HG03457 (cell line): ENCODE data around the gene SLC25A29.

Experiments
- ATAC-seq: cut with Tn5 transposase; IDR thresholded peaks from one replicate; pipeline ENCODE4 v1.9.1; 2021; ENCODE audit warnings: moderate number of reproducible peaks; ENCODE audit not compliant: unreplicated experiment

Gene SLC25A29

DNA sequence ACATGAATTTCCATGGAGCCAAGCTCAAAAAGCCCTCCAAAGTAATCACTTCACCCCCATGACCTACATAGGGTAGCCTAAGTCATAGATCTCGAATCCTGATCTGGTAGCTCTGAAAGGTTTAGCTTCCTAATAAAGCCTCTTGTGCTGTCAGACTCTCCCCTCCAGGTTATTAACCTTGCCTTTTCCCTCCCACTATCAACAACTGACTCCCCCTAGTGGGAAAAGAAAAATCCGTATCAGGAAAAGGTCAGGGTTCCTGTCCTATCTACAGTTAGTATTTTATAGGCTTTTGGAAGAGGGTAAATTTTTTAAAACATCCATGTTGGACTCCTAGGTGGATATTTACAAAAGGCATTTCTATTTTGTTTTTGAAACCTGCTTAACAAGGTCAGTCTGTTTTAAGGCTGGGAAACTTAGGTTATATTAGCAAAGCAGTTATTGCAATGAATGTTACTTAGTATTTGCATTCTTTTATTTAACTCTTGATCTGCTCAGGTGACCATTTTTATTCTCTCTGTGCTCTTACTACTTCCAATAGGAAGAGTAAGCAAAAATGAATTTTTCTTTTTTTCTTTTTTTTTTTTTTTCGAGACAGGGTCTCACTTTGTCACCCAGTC, 59.3 kb downstream of the SLC25A29 start:
- no peak for ATAC-seq

DNA sequence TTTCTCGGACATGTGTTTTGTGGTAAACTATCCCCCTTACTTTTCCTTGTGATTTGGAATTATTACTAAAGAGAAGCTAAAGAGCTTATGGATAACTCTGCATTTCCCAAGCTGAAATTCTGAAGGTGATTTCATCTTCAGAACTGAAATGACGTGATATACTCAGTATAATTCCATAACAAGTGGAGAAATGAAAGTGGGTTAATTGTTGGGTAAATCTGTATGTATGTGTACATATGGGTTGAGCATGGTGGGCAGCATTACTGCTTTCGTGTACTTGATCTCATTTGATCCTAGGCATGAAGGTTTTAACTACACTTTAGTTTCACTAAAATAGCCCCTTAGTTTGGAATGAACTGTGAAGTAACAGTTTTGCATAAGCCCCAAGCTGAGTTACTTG, 63.2 kb downstream of the SLC25A29 start:
- no peak for ATAC-seq

GRCh38 chr14:100241279-100241678, 65.0 kb downstream of the SLC25A29 start:
- no peak for ATAC-seq
